DOHH2 (cell line): ENCODE data around the gene TMEM132D.

Experiments
- H3F3A ChIP-seq: fragments of 200-600 bp; sonication (generic), shearing (Covaris generic); 2 replicates; pipeline ENCODE4 v1.6.0; 2016; ENCODE audit warnings: antibody characterized with exemption, mild to moderate bottlenecking; ENCODE audit not compliant: control insufficient read depth, insufficient read depth
- H3K27ac ChIP-seq: fragments of 200-600 bp; sonication (generic); 2 replicates; pipeline ENCODE4 v1.5.1; 2014; ENCODE audit warnings: low read depth, mild to moderate bottlenecking, low read length, moderate library complexity
- H3K27me3 ChIP-seq: fragments of 200-600 bp; sonication (generic); 2 replicates; pipeline ENCODE4 v1.6.1; 2014; ENCODE audit warnings: mild to moderate bottlenecking, low read length, mixed read lengths; ENCODE audit not compliant: control insufficient read depth
- H3K36me3 ChIP-seq: fragments of 200-600 bp; sonication (generic); 2 replicates; pipeline ENCODE4 v1.6.1; 2014; ENCODE audit warnings: mild to moderate bottlenecking, low read length, moderate library complexity, mixed read lengths; ENCODE audit not compliant: control insufficient read depth
- H3K4me1 ChIP-seq: fragments of 200-600 bp; sonication (generic); 2 replicates; pipeline ENCODE4 v1.6.1; 2014; ENCODE audit warnings: mild to moderate bottlenecking, low read length, mixed read lengths; ENCODE audit not compliant: control insufficient read depth
- H3K4me2 ChIP-seq: fragments of 200-600 bp; sonication (generic); 2 replicates; pipeline ENCODE4 v1.6.0; 2014; ENCODE audit warnings: mild to moderate bottlenecking, low read length, moderate library complexity
- H3K4me3 ChIP-seq: fragments of 200-600 bp; sonication (generic); 2 replicates; pipeline ENCODE4 v1.5.1; 2014; ENCODE audit warnings: mild to moderate bottlenecking, low read length, mixed read lengths
- H3K79me2 ChIP-seq: fragments of 200-600 bp; sonication (generic); 2 replicates; pipeline ENCODE4 v1.6.1; 2014; ENCODE audit warnings: mild to moderate bottlenecking, low read length, mixed read lengths; ENCODE audit not compliant: control insufficient read depth
- H3K9me2 ChIP-seq: fragments of 200-600 bp; sonication (generic); replicated peaks from 2 replicates; pipeline ENCODE4 v1.6.1; 2014; ENCODE audit warnings: mild to moderate bottlenecking, low read length, mixed read lengths; ENCODE audit not compliant: control insufficient read depth
- H3K9me3 ChIP-seq: fragments of 200-600 bp; sonication (generic); 2 replicates; pipeline ENCODE4 v1.6.1; 2014; ENCODE audit warnings: antibody characterized with exemption, low read length, mixed read lengths; ENCODE audit not compliant: control insufficient read depth, insufficient read depth
- H4K20me1 ChIP-seq: fragments of 200-600 bp; sonication (generic); 2 replicates; pipeline ENCODE4 v1.6.0; 2014; ENCODE audit warnings: low read depth, mild to moderate bottlenecking, antibody characterized with exemption, low read length, moderate library complexity; ENCODE audit not compliant: control insufficient read depth, insufficient read depth
- EZH2phosphoT487 ChIP-seq: fragments of 200-600 bp; sonication (generic); IDR thresholded peaks from 2 replicates; pipeline ENCODE4 v1.6.1; 2017; ENCODE audit warnings: borderline replicate concordance, mild to moderate bottlenecking, antibody characterized with exemption, low read length, moderate library complexity, mixed read lengths
- TF ChIP-seq, protein P1 (sequence below): fragments of 200-600 bp; sonication (generic); IDR thresholded peaks from one replicate; pipeline ENCODE4 v1.5.1; 2014; ENCODE audit warnings: antibody characterized with exemption, mild to moderate bottlenecking, low read depth, low read length; ENCODE audit not compliant: poor library complexity, severe bottlenecking

TMEM132D gene

DNA sequence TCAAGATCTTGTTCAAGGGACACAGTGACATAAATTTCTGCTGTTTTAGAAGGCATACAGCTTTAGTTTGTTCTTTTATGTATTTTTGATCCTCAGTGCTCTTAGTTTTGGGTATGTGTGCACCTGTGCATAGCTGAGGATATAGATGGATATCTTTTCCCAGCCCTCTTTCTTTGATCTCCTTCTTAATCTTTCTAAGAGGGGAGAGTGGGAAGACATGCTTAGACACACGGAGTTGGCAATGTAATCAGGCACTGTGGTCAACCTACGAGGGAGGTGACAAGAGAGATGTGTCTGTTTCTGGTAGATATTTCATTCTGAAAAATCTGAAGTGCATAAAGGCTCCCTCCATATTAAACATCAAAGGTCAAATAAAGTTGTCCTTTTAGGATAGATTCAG, 340.6 kb downstream of the TMEM132D start:
- no peaks in the 10 kb centered on the region for H3K36me3 ChIP-seq
- H3K27ac ChIP-seq = no peak overlapping the region
- no peaks in the 10 kb centered on the region for H3K27me3 ChIP-seq
- no peaks in the 10 kb centered on the region for H4K20me1 ChIP-seq
- H3F3A ChIP-seq = no peaks in the 10 kb centered on the region
- no peaks in the 10 kb centered on the region for H3K9me3 ChIP-seq
- no peak overlapping the region for H3K4me3 ChIP-seq
- H3K79me2 ChIP-seq = no peaks in the 10 kb centered on the region
- H3K4me2 ChIP-seq = no peak overlapping the region
- H3K4me1 ChIP-seq = no peaks in the 10 kb centered on the region
- TF ChIP-seq, protein P1, sequence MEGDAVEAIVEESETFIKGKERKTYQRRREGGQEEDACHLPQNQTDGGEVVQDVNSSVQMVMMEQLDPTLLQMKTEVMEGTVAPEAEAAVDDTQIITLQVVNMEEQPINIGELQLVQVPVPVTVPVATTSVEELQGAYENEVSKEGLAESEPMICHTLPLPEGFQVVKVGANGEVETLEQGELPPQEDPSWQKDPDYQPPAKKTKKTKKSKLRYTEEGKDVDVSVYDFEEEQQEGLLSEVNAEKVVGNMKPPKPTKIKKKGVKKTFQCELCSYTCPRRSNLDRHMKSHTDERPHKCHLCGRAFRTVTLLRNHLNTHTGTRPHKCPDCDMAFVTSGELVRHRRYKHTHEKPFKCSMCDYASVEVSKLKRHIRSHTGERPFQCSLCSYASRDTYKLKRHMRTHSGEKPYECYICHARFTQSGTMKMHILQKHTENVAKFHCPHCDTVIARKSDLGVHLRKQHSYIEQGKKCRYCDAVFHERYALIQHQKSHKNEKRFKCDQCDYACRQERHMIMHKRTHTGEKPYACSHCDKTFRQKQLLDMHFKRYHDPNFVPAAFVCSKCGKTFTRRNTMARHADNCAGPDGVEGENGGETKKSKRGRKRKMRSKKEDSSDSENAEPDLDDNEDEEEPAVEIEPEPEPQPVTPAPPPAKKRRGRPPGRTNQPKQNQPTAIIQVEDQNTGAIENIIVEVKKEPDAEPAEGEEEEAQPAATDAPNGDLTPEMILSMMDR = no peak
- no peak for TF ChIP-seq EZH2phosphoT487
- no peaks in the 10 kb centered on the region for H3K9me2 ChIP-seq

DNA sequence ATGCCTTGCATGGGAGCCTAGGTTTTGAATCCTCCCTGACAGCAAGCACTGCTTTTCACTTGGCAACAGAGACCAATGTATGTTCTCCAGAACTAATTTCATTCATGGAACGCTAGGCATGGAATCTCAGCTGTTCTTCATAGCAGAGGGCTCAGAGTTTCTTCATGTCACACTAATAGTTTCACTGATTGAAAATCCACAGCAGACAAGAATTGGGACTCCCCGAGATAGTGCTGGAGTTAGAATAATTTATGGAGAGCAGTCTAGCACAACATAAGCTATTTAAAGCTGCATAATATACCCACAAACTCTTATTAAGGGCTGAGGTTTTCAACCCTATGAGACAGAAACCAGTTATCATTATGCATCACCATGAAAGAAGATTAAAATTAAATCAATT, 342.5 kb downstream of the TMEM132D start:
- Histone ChIP-seq H3K4me2 (no peak overlapping the region), H3F3A (no peaks in the 10 kb centered on the region), H3K27ac (no peak overlapping the region), H3K9me2 (no peaks in the 10 kb centered on the region), H3K79me2 (no peaks in the 10 kb centered on the region), H4K20me1 (no peaks in the 10 kb centered on the region), H3K27me3 (no peaks in the 10 kb centered on the region), H3K36me3 (no peaks in the 10 kb centered on the region), H3K9me3 (no peaks in the 10 kb centered on the region), H3K4me1 (no peaks in the 10 kb centered on the region), H3K4me3 (no peak overlapping the region)
- no peak for TF ChIP-seq EZH2phosphoT487
- TF ChIP-seq, protein P1 = no peak

DNA sequence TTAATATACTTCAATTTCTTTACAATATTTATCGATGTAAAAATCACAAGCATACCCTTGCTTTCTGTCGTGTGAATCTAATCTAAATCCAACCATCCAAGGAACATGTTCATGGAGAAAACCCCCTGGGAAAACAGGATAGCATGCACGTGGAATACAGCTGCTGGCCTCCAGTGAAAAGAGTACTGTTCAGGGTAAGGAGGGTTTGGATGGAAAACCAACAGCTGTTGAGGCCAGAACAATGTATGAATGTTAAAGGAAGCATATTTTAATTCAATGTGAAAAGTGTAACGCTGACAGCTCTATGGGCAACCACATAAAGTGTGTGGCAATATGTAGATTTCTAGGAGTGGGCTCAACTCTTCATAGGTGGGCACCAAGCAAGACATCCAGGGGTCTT, 344.0 kb downstream of the TMEM132D start:
- TF ChIP-seq, protein P1 = no peak
- no peak for TF ChIP-seq EZH2phosphoT487
- H3K9me3 ChIP-seq = no peaks in the 10 kb centered on the region
- no peaks in the 10 kb centered on the region for H3K27me3 ChIP-seq

DNA sequence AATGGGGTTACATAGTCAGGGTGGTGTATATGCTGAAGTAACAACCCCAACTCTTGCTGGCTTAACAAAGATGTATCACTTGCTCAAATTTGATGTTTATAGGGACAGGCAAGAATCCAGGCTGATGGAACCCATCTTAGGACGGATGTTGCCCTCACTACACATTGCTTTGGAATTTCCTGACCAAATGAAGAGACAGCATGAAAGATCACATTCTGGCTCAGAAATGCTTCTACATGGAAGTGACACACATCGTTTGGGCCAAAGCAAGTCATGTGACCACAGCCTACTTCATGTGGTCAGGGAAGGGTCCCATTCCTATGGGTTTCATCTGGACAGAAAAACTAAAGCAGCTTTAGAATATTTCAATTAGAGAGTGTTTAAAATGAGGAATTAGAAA, 345.8 kb downstream of the TMEM132D start:
- Histone ChIP-seq H3K79me2 (no peaks in the 10 kb centered on the region), H3K27ac (no peak overlapping the region), H3K4me1 (no peaks in the 10 kb centered on the region), H4K20me1 (no peaks in the 10 kb centered on the region), H3K36me3 (no peaks in the 10 kb centered on the region), H3K4me3 (no peak overlapping the region), H3F3A (no peaks in the 10 kb centered on the region), H3K9me3 (no peaks in the 10 kb centered on the region; the same call in 1 of the 2 replicates), H3K27me3 (no peaks in the 10 kb centered on the region), H3K4me2 (no peak overlapping the region), H3K9me2 (no peaks in the 10 kb centered on the region)
- no peak for TF ChIP-seq EZH2phosphoT487
- TF ChIP-seq, protein P1 = no peak

More for the DNA sequence above, 344.0 kb downstream of the TMEM132D start:
- Histone ChIP-seq H3K4me1 (no peaks in the 10 kb centered on the region), H4K20me1 (no peaks in the 10 kb centered on the region), H3K9me2 (no peaks in the 10 kb centered on the region), H3K4me2 (no peak overlapping the region), H3K36me3 (no peaks in the 10 kb centered on the region), H3K4me3 (no peak overlapping the region), H3F3A (no peaks in the 10 kb centered on the region), H3K27ac (no peak overlapping the region), H3K79me2 (no peaks in the 10 kb centered on the region)
